ENCODE data around the gene STRC. TPM values are rescaled to one million over a fixed set of nuclear protein-coding genes. Genes with fewer than 3 reads are reported as not detected.
"Not testable (repeated sequence)": the region's sequence is repeated elsewhere in the genome, so short reads cannot be mapped to it uniquely, and the experiment has no call there.

STRC gene
- total RNA-seq, 1 donor from 2014 or later = not detected

DNA sequence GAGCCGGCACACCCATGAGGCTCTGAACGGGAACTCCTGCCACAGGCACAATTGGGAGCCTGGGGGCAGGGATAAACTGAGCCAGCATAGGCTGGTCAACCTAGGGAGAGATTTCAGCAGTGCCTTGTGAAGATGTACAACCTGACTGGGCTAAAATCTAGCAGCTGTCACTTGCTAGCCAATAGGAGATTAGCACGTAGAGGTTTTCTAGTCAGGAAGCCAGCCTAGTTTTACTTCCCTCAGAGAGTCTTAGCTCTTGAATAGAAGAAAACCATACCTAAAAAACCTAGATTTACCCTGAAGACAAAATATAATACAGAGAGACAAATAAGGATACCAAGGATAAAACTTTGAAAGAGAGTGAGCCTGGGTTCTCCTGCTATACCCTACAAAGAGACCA lies 55.8 kb downstream of the STRC start:
- intact Hi-C loops (cut with micrococcal nuclease); H3K4me1 ChIP-seq; H3K4me3 ChIP-seq; H3K9me3 ChIP-seq (replicated peaks); DNase-seq; H3K27me3 ChIP-seq (ENCODE audit: low read depth); H3K27ac ChIP-seq (replicated peaks): not testable (repeated sequence)
- H3K36me3 ChIP-seq = peaks cover 10% of the 10 kb centered on the region

DNA sequence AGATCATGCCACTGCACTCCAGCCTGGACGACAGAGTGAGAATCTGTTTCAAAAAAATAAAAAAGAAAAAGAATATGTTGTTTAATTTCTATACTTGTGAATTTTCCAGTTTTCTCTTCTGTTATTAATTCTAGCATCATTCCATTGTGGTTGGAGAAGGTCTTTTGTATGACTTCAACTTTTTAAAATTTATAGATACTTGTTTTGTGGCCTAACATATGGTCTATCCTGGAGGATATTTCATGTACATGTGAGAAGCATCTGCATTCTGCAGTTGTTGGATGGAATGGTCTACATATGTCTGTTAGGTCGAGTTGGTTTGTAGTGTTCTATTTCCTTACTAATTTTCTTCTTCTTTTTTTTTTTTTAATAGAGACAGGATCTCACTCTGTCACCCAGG lies 65.6 kb downstream of the STRC start:
- DNase-seq = no peak
- Histone ChIP-seq H3K4me1 (no peaks in the 10 kb centered on the region), H3K9me3 (replicated peaks) (no peaks in the 10 kb centered on the region), H3K4me3 (no peak overlapping the region), H3K27ac (replicated peaks) (no peak overlapping the region), H3K36me3 (peaks cover 36% of the 10 kb centered on the region), H3K27me3 (ENCODE audit: low read depth) (no peaks in the 10 kb centered on the region)
- TF ChIP-seq, protein P1, sequence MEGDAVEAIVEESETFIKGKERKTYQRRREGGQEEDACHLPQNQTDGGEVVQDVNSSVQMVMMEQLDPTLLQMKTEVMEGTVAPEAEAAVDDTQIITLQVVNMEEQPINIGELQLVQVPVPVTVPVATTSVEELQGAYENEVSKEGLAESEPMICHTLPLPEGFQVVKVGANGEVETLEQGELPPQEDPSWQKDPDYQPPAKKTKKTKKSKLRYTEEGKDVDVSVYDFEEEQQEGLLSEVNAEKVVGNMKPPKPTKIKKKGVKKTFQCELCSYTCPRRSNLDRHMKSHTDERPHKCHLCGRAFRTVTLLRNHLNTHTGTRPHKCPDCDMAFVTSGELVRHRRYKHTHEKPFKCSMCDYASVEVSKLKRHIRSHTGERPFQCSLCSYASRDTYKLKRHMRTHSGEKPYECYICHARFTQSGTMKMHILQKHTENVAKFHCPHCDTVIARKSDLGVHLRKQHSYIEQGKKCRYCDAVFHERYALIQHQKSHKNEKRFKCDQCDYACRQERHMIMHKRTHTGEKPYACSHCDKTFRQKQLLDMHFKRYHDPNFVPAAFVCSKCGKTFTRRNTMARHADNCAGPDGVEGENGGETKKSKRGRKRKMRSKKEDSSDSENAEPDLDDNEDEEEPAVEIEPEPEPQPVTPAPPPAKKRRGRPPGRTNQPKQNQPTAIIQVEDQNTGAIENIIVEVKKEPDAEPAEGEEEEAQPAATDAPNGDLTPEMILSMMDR (IDR thresholded peaks at IDR 0.05; ENCODE audit: borderline replicate concordance) = no peak
- intact Hi-C loops (cut with micrococcal nuclease) = no loop called here

DNA sequence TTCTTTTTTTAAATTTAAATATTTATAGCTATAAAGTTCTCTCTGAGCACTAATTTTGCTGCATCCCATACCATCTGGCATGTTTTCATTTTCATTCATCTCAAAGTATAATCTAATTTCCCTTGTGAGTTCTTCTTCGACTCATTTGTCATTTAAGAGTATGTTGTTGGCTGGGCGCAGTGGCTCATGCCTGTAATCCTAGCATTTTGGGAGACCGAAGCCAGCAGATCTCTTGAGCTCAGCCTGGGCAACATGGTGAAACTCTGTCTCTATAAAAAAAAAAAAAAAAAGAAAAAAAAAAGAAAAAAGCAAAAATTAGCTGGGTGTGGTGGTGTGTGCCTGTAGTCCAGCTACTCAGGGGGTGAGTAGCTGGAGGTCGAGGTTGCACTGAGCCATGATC lies 66.3 kb downstream of the STRC start:
- no peak for DNase-seq
- intact Hi-C loops (cut with micrococcal nuclease) = no loop called here
- H3K27ac ChIP-seq (replicated peaks) = no peak overlapping the region
- no peaks in the 10 kb centered on the region for H3K4me1 ChIP-seq
- H3K9me3 ChIP-seq (replicated peaks) = peaks cover 7% of the 10 kb centered on the region
- TF ChIP-seq, protein P1 (IDR thresholded peaks at IDR 0.05; ENCODE audit: borderline replicate concordance) = no peak
- H3K36me3 ChIP-seq = peaks cover 34% of the 10 kb centered on the region
- H3K4me3 ChIP-seq = no peak overlapping the region
- H3K27me3 ChIP-seq (ENCODE audit: low read depth) = no peaks in the 10 kb centered on the region

- Histone ChIP-seq H3K27ac (replicated peaks) (no peak overlapping the region), H3K4me1 (no peaks in the 10 kb centered on the region), H3K4me3 (no peak overlapping the region), H3K9me3 (replicated peaks) (peaks cover 8% of the 10 kb centered on the region), H3K36me3 (peaks cover 24% of the 10 kb centered on the region), H3K27me3 (ENCODE audit: low read depth) (no peaks in the 10 kb centered on the region)
- DNase-seq = no peak
- TF ChIP-seq, protein P1 (IDR thresholded peaks at IDR 0.05; ENCODE audit: borderline replicate concordance) = no peak
- intact Hi-C loops (cut with micrococcal nuclease) = no loop called here
Observed at GRCh38 chr15:43550527-43551363, 67.9 kb downstream of the STRC start.

Other genes with a start within 250 kb of the STRC start
- 11.2 TPM for gene ZSCAN29, start 247.8 kb downstream of the STRC start, total RNA-seq
- 10.8 TPM for gene TUBGCP4, start 247.7 kb downstream of the STRC start, total RNA-seq
- 28.6 TPM for gene TP53BP1, start 125.6 kb downstream of the STRC start, total RNA-seq
- 56.0 TPM for gene MAP1A, start 101.2 kb downstream of the STRC start, total RNA-seq
- 12.8 TPM for gene PPIP5K1, start 28.6 kb downstream of the STRC start, total RNA-seq
- not detected for gene CKMT1B, start 24.8 kb downstream of the STRC start, total RNA-seq
- gene CATSPER2, start 30.0 kb upstream of the STRC start, total RNA-seq = 1.2 TPM
- not detected for gene CKMT1A, start 75.1 kb upstream of the STRC start, total RNA-seq
- gene PDIA3, start 127.6 kb upstream of the STRC start, total RNA-seq = 154 TPM
- gene ELL3, start 158.2 kb upstream of the STRC start, total RNA-seq = 0.82 TPM
- 900 TPM for gene SERF2, start 173.5 kb upstream of the STRC start, total RNA-seq
- 0.44 TPM for gene SERINC4, start 181.4 kb upstream of the STRC start, total RNA-seq
- 17.9 TPM for gene HYPK, start 181.8 kb upstream of the STRC start, total RNA-seq
- gene MFAP1, start 205.9 kb upstream of the STRC start, total RNA-seq = 20.4 TPM
- gene WDR76, start 208.2 kb upstream of the STRC start, total RNA-seq = 1.8 TPM